ENCODE measurements around the gene RGPD4.

Gene RGPD4

GRCh38 chr2:107927034-107927534 lies 100.4 kb downstream of the RGPD4 start:
- no peak for DNase-seq (ENCODE audit: low read depth in 3 of 3)

GRCh38 chr2:107931412-107931811 lies 104.7 kb downstream of the RGPD4 start:
- no peak for DNase-seq (ENCODE audit: low read depth in 3 of 3)

DNA sequence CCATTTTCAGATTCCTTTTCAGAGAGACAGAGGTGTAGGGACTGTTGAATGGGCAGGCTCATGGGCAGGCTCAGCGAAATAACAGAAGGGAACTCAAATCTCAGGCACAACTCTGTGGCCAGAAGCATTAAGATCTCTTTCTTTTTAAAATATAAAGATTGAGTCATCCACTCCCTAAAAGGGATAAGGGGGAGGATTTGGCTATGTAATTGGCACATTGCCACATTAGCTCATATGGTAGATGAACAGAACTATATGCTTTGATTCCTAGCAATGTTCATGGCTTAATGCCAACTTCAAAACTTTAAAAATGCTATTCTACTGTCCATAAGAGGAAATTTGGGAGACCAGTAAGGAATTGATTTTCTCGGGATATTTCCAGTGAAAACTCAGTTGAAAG lies 105.8 kb downstream of the RGPD4 start:
- DNase-seq (ENCODE audit: low read depth in 3 of 3), result no peak

- DNase-seq (ENCODE audit: low read depth in 3 of 3), result no peak
Observed at GRCh38 chr2:107932979-107933378, 106.3 kb downstream of the RGPD4 start.

- DNase-seq (ENCODE audit: low read depth in 3 of 3), result no peak
Observed at GRCh38 chr2:107936433-107937359, 110.0 kb downstream of the RGPD4 start.

Data from stimulated activated CD4-positive, alpha-beta T cell treated with anti-CD3 and anti-CD28 coated beads, TNF-alpha, amount 100 ng/mL, for 4 hours (primary cell).